ENCODE measurements around the gene UBE2I. TPM values are rescaled to one million over a fixed set of nuclear protein-coding genes. Genes with fewer than 3 reads are reported as not detected.

UBE2I gene
- total RNA-seq, 1 donor from 2014 or later: 143 TPM

DNA sequence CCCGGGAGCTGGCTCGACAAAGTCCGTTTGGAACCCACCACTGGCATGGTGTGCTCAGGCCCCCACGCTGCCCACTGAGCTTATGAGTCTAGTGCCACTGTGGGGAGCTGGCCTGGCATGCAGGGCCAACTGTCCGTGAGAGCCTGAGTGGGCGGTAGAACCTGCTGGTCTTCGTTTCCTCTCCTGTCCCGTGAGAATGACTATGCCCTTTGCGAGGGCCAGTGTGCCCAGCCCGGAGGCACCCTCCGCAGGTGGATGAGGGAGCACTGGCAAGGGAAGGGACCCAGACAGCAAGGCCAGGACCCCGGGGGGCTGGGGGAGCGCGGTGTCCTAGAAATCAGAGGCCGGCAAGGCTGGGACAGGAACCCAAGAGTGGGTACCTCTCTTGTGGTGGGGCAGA lies 27.2 kb downstream of the UBE2I start:
- H3K9me3 Mint-ChIP-seq (ENCODE audit: unreplicated experiment): no peaks in the 10 kb centered on the region
- Histone ChIP-seq H2AFZ (ENCODE audit: low read depth, low read length) (no peak overlapping the region), H3K4me2 (ENCODE audit: low read length) (no peak overlapping the region), H3K9ac (ENCODE audit: low read length) (no peak overlapping the region), H3K36me3 (ENCODE audit: insufficient read depth, low read length) (no peaks in the 10 kb centered on the region), H4K20me1 (ENCODE audit: insufficient read depth, low read length) (peaks cover 7% of the 10 kb centered on the region), H3K4me3 (ENCODE audit: insufficient read depth, low read depth, low read length) (no peak overlapping the region), H3K27ac (ENCODE audit: low read depth, low read length) (no peak overlapping the region), H3K79me2 (ENCODE audit: insufficient read depth, low read length) (no peaks in the 10 kb centered on the region), H3K4me1 (ENCODE audit: insufficient read depth, low read length) (peaks cover 8% of the 10 kb centered on the region), H3K9me3 (ENCODE audit: insufficient read depth, low read depth, low read length) (no peaks in the 10 kb centered on the region), H3K27me3 (ENCODE audit: insufficient read depth, low read length) (peaks cover 43% of the 10 kb centered on the region)
- H3K4me1 Mint-ChIP-seq (ENCODE audit: low read depth, unreplicated experiment): no peaks in the 10 kb centered on the region
- FAIRE-seq (no peak), DNase-seq (ENCODE audit: low read depth) (no peak)
- no peaks in the 10 kb centered on the region for H3K36me3 Mint-ChIP-seq (ENCODE audit: low read depth, unreplicated experiment)
- peaks cover 37% of the 10 kb centered on the region for H3K27me3 Mint-ChIP-seq (ENCODE audit: low read depth, unreplicated experiment)
- no peak overlapping the region for H3K27ac Mint-ChIP-seq (ENCODE audit: unreplicated experiment)
- H3K4me3 Mint-ChIP-seq (ENCODE audit: unreplicated experiment): no peak overlapping the region
- no peak for TF ChIP-seq EZH2 (IDR thresholded peaks at IDR 0.05; ENCODE audit: insufficient read depth, low read length)
- TF ChIP-seq, protein P1, sequence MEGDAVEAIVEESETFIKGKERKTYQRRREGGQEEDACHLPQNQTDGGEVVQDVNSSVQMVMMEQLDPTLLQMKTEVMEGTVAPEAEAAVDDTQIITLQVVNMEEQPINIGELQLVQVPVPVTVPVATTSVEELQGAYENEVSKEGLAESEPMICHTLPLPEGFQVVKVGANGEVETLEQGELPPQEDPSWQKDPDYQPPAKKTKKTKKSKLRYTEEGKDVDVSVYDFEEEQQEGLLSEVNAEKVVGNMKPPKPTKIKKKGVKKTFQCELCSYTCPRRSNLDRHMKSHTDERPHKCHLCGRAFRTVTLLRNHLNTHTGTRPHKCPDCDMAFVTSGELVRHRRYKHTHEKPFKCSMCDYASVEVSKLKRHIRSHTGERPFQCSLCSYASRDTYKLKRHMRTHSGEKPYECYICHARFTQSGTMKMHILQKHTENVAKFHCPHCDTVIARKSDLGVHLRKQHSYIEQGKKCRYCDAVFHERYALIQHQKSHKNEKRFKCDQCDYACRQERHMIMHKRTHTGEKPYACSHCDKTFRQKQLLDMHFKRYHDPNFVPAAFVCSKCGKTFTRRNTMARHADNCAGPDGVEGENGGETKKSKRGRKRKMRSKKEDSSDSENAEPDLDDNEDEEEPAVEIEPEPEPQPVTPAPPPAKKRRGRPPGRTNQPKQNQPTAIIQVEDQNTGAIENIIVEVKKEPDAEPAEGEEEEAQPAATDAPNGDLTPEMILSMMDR (IDR thresholded peaks at IDR 0.05; ENCODE audit: insufficient read depth, low read depth, low read length): no peak

DNA sequence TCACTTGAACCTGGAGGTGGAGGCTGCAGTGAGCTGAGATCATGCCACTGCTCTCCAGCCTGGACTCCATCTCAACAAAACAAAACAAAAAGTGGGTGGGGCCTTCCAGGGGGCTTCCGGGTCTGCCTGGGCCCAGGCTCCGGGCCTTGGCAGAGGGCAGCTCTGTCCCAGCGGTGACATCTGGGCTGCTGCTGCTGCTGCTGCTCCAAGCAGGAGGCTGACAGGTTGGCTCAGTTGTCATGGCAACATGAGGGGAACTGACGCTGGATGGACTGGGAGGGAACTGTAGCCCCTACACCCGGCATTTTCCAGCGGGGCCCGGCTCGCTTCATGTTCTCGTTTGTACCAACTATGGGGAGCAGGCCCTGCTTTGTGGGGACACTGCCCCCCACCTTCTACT lies 28.1 kb downstream of the UBE2I start:
- no peak overlapping the region for H3K4me3 ChIP-seq (ENCODE audit: insufficient read depth, low read depth, low read length)
- H3K9me3 ChIP-seq (ENCODE audit: insufficient read depth, low read depth, low read length): no peaks in the 10 kb centered on the region
- Mint-ChIP-seq H3K27me3 (ENCODE audit: low read depth, unreplicated experiment) (peaks cover 31% of the 10 kb centered on the region), H3K9me3 (ENCODE audit: unreplicated experiment) (no peaks in the 10 kb centered on the region), H3K27ac (ENCODE audit: unreplicated experiment) (no peak overlapping the region), H3K4me1 (ENCODE audit: low read depth, unreplicated experiment) (no peaks in the 10 kb centered on the region), H3K36me3 (ENCODE audit: low read depth, unreplicated experiment) (no peaks in the 10 kb centered on the region), H3K4me3 (ENCODE audit: unreplicated experiment) (no peak overlapping the region)
- peaks cover 3% of the 10 kb centered on the region for H3K4me1 ChIP-seq (ENCODE audit: insufficient read depth, low read length)
- H3K27ac ChIP-seq (ENCODE audit: low read depth, low read length): no peak overlapping the region
- no peaks in the 10 kb centered on the region for H3K79me2 ChIP-seq (ENCODE audit: insufficient read depth, low read length)
- TF ChIP-seq, protein P1 (IDR thresholded peaks at IDR 0.05; ENCODE audit: insufficient read depth, low read depth, low read length): no peak
- no peak for TF ChIP-seq EZH2 (IDR thresholded peaks at IDR 0.05; ENCODE audit: insufficient read depth, low read length)
- DNase-seq (ENCODE audit: low read depth): no peak
- no peak overlapping the region for H3K4me2 ChIP-seq (ENCODE audit: low read length)
- H3K27me3 ChIP-seq (ENCODE audit: insufficient read depth, low read length): peaks cover 34% of the 10 kb centered on the region
- H4K20me1 ChIP-seq (ENCODE audit: insufficient read depth, low read length): peaks cover 7% of the 10 kb centered on the region
- H2AFZ ChIP-seq (ENCODE audit: low read depth, low read length): no peak overlapping the region
- FAIRE-seq: no peak
- no peak overlapping the region for H3K9ac ChIP-seq (ENCODE audit: low read length)
- no peaks in the 10 kb centered on the region for H3K36me3 ChIP-seq (ENCODE audit: insufficient read depth, low read length)

DNA sequence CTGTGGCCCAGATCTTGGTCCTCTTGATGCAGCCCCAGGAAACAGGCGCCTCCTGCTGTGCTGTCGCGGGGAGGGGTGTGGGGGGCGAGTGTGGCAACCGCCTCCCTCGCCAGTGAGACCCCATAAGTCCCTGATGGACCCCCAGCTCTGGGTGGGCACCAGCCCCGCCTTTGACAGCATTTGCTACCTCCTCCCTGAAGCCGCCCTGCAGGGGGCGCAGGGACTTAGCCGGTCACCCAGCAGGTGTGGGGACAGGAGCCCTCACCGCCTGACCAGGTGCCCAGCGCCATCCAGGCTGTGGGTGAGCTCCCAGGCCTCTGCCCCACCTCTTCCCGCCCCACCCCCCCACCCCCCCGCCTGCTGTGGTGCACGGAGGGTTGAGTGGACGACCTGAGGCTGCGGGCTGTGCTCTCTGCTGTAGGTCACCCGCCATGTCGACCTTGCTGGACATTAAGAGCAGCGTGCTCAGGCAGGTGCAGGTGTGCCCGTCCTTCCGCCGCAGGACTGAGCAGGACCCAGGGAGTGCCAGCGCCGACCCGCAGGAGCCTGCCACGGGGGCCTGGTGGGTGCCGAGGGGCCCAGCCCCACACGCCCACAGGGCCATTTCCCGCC lies 28.8 kb downstream of the UBE2I start:
- H3K36me3 ChIP-seq (ENCODE audit: insufficient read depth, low read length): no peaks in the 10 kb centered on the region
- no peaks in the 10 kb centered on the region for H3K36me3 Mint-ChIP-seq (ENCODE audit: low read depth, unreplicated experiment)
- no peaks in the 10 kb centered on the region for H4K20me1 ChIP-seq (ENCODE audit: insufficient read depth, low read length)
- H3K27ac ChIP-seq (ENCODE audit: low read depth, low read length): no peak overlapping the region
- FAIRE-seq (no peak), DNase-seq (ENCODE audit: low read depth) (no peak)
- no peaks in the 10 kb centered on the region for H3K9me3 ChIP-seq (ENCODE audit: insufficient read depth, low read depth, low read length)
- H3K9me3 Mint-ChIP-seq (ENCODE audit: unreplicated experiment): no peaks in the 10 kb centered on the region
- H3K9ac ChIP-seq (ENCODE audit: low read length): no peak overlapping the region
- H3K4me3 ChIP-seq (ENCODE audit: insufficient read depth, low read depth, low read length): no peak overlapping the region
- H3K27me3 Mint-ChIP-seq (ENCODE audit: low read depth, unreplicated experiment): peaks cover 31% of the 10 kb centered on the region
- H3K27me3 ChIP-seq (ENCODE audit: insufficient read depth, low read length): peaks cover 30% of the 10 kb centered on the region
- H3K4me2 ChIP-seq (ENCODE audit: low read length): no peak overlapping the region
- H3K4me1 Mint-ChIP-seq (ENCODE audit: low read depth, unreplicated experiment): peaks cover 3% of the 10 kb centered on the region
- H3K79me2 ChIP-seq (ENCODE audit: insufficient read depth, low read length): no peaks in the 10 kb centered on the region
- H3K27ac Mint-ChIP-seq (ENCODE audit: unreplicated experiment): no peak overlapping the region
- H3K4me1 ChIP-seq (ENCODE audit: insufficient read depth, low read length): no peaks in the 10 kb centered on the region
- no peak overlapping the region for H2AFZ ChIP-seq (ENCODE audit: low read depth, low read length)
- no peak for TF ChIP-seq EZH2 (IDR thresholded peaks at IDR 0.05; ENCODE audit: insufficient read depth, low read length)
- TF ChIP-seq, protein P1 (IDR thresholded peaks at IDR 0.05; ENCODE audit: insufficient read depth, low read depth, low read length): no peak
- no peak overlapping the region for H3K4me3 Mint-ChIP-seq (ENCODE audit: unreplicated experiment)
